Osteocyte (in vitro differentiated cells): ENCODE data around the gene MYO5B. TPM values are rescaled to one million over a fixed set of nuclear protein-coding genes. Genes with fewer than 3 reads are reported as not detected.

ENCODE experiments used
- DNase-seq: peaks from one replicate; pipeline ENCODE4 v3.0.0; 2021; ENCODE audit warnings: mixed read lengths; ENCODE audit not compliant: unreplicated experiment; ENCODE audit errors: extremely low spot score
- H3K27ac Mint-ChIP-seq: one replicate; pipeline ENCODE4 v1.8.0; 2021; ENCODE audit warnings: mild to moderate bottlenecking, mixed read lengths; ENCODE audit not compliant: unreplicated experiment
- H3K27me3 Mint-ChIP-seq: one replicate; pipeline ENCODE4 v1.8.0; 2021; ENCODE audit warnings: mixed read lengths; ENCODE audit not compliant: unreplicated experiment
- H3K36me3 Mint-ChIP-seq: one replicate; pipeline ENCODE4 v1.8.0; 2021; ENCODE audit warnings: mixed read lengths; ENCODE audit not compliant: unreplicated experiment
- H3K4me1 Mint-ChIP-seq: one replicate; pipeline ENCODE4 v1.8.0; 2021; ENCODE audit warnings: mixed read lengths; ENCODE audit not compliant: unreplicated experiment
- H3K4me3 Mint-ChIP-seq: one replicate; pipeline ENCODE4 v1.8.0; 2021; ENCODE audit warnings: mild to moderate bottlenecking, moderate library complexity, mixed read lengths; ENCODE audit not compliant: unreplicated experiment
- H3K9me3 Mint-ChIP-seq: one replicate; pipeline ENCODE4 v1.8.0; 2021; ENCODE audit warnings: mixed read lengths; ENCODE audit not compliant: unreplicated experiment
- CTCF ChIP-seq: fragments of 200-600 bp; sonication (generic); IDR thresholded peaks from 2 replicates; pipeline ENCODE4 v1.5.0; 2021; ENCODE audit warnings: antibody characterized with exemption, mild to moderate bottlenecking, moderate library complexity
- total RNA-seq: library from RNA; stranded (reverse); gene quantifications from 2 replicates; pipeline ENCODE4 v1.2.1, GENCODE V29; 2021

MYO5B gene
- total RNA-seq, 1 donor from 2014 or later = not detected

- TF ChIP-seq CTCF = no peak
- Mint-ChIP-seq H3K9me3 (no peaks in the 10 kb centered on the region), H3K27ac (no peak overlapping the region), H3K36me3 (no peaks in the 10 kb centered on the region), H3K27me3 (peaks cover 41% of the 10 kb centered on the region), H3K4me1 (no peaks in the 10 kb centered on the region), H3K4me3 (no peak overlapping the region)
- no peak for DNase-seq
Measured at GRCh38 chr18:50187659-50188058, 7.3 kb downstream of the MYO5B start.

- H3K4me3 Mint-ChIP-seq = no peak overlapping the region
- H3K36me3 Mint-ChIP-seq = no peaks in the 10 kb centered on the region
- H3K27me3 Mint-ChIP-seq = peaks cover 31% of the 10 kb centered on the region
- H3K9me3 Mint-ChIP-seq = no peaks in the 10 kb centered on the region
- no peaks in the 10 kb centered on the region for H3K4me1 Mint-ChIP-seq
- H3K27ac Mint-ChIP-seq = no peak overlapping the region
- no peak for TF ChIP-seq CTCF
- no peak for DNase-seq
Measured at GRCh38 chr18:50186385-50186784, 8.6 kb downstream of the MYO5B start.

GRCh38 chr18:50183556-50183955 is 11.4 kb downstream of the MYO5B start:
- no peaks in the 10 kb centered on the region for H3K9me3 Mint-ChIP-seq
- H3K4me3 Mint-ChIP-seq = no peak overlapping the region
- no peak for TF ChIP-seq CTCF
- H3K27ac Mint-ChIP-seq = no peak overlapping the region
- no peak for DNase-seq
- no peaks in the 10 kb centered on the region for H3K4me1 Mint-ChIP-seq
- H3K27me3 Mint-ChIP-seq = peaks cover 9% of the 10 kb centered on the region
- H3K36me3 Mint-ChIP-seq = no peaks in the 10 kb centered on the region

- Mint-ChIP-seq H3K27me3 (peaks cover 15% of the 10 kb centered on the region), H3K4me1 (no peaks in the 10 kb centered on the region), H3K9me3 (no peaks in the 10 kb centered on the region), H3K4me3 (no peak overlapping the region), H3K36me3 (no peaks in the 10 kb centered on the region), H3K27ac (no peak overlapping the region)
- no peak for DNase-seq
- no peak for TF ChIP-seq CTCF
Measured at GRCh38 chr18:50182511-50182910, 12.4 kb downstream of the MYO5B start.

- peaks cover 10% of the 10 kb centered on the region for H3K27me3 Mint-ChIP-seq
- no peak overlapping the region for H3K4me3 Mint-ChIP-seq
- no peak for TF ChIP-seq CTCF
- H3K4me1 Mint-ChIP-seq = no peaks in the 10 kb centered on the region
- no peaks in the 10 kb centered on the region for H3K36me3 Mint-ChIP-seq
- H3K27ac Mint-ChIP-seq = no peak overlapping the region
- no peaks in the 10 kb centered on the region for H3K9me3 Mint-ChIP-seq
- DNase-seq = no peak
Measured at GRCh38 chr18:50181590-50181989, 13.4 kb downstream of the MYO5B start.
